ENCODE data around the gene NHERF1.

GRCh38 chr17:74750327-74751069 is 2.1 kb downstream of the NHERF1 start:
- TF ChIP-seq CTCF (IDR thresholded peaks at IDR 0.05), result no peak
- TF ChIP-seq EP300 (IDR thresholded peaks at IDR 0.05), result no peak
- no peak for TF ChIP-seq POLR2AphosphoS5 (IDR thresholded peaks at IDR 0.05)

Measured in suprapubic skin (tissue), 4 donors.